K562 (cell line): Measurements from ENCODE around the gene HMCN2. TPM values are rescaled to one million over a fixed set of nuclear protein-coding genes. Genes with fewer than 3 reads are reported as not detected.

ENCODE experiments used
- ATAC-seq: fragments of 200-7000 bp; cut with Tn5 transposase; 3 replicates; pipeline ENCODE4 v1.9.1; 2020; ENCODE audit warnings: moderate library complexity
- BruUV-seq: library from RNA; stranded (reverse); fragments of 400-500 nt; replicated peaks from 2 replicates; lab custom pipeline; 2021; lab: Mats Ljungman, UMichigan
- CTCF ChIA-PET: fragments of 300-600 bp; formaldehyde crosslinking; extraction: SDS; loops from one replicate; lab custom pipeline; 2021; ENCODE audit warnings: low intra/inter-chr PET ratio; lab: Yijun Ruan, JAX
- POLR2A ChIA-PET: fragments of 300-600, 350-650 bp; sonication (Branson Sonifier 250); formaldehyde crosslinking; extraction: SDS; loops from one replicate; lab custom pipeline; 2021; ENCODE audit warnings: antibody characterized with exemption, inconsistent platforms; lab: Yijun Ruan, JAX
- DNase-seq, 4 experiments: peaks; one replicate each; pipeline versions ENCODE4 v3.0.0 to v3.0.0-alpha.2; 2011 to 2018; ENCODE audit warnings: low spot score in 3 of 4, mixed read lengths in 3 of 4; ENCODE audit errors: extremely low read depth in 1 of 4
- FAIRE-seq: peaks from 2 replicates; lab custom pipeline; 2011; peaks lifted over from hg19 to GRCh38; lab: Jason Lieb, UNC
- H2AFZ ChIP-seq: 2 replicates; pipeline ENCODE4 v1.6.0; 2011; ENCODE audit warnings: low read depth, low read length, control low read depth, inconsistent platforms
- H3K27ac ChIP-seq: fragments of 200-600 bp; 3 replicates; pipeline ENCODE4 v1.8.0; 2011; ENCODE audit warnings: low read depth, mild to moderate bottlenecking, control low read depth, inconsistent platforms, low read length, moderate library complexity, mixed read lengths; ENCODE audit errors: extremely low read depth
- H3K27me3 ChIP-seq, 2 experiments: fragments of 300-600 bp in 1 of 2; 2 replicates in 1 of 2; 3 replicates in 1 of 2; pipeline versions ENCODE4 v1.6.0 to v1.8.0; 2011; ENCODE audit warnings: inconsistent platforms in 2 of 2, low read length in 2 of 2, mild to moderate bottlenecking in 1 of 2, mixed read lengths in 1 of 2, moderate library complexity in 1 of 2; ENCODE audit not compliant: control insufficient read depth in 2 of 2, insufficient read depth in 2 of 2
- H3K36me3 ChIP-seq: fragments of 300-600 bp; 3 replicates; pipeline ENCODE4 v1.8.0; 2011; ENCODE audit warnings: mild to moderate bottlenecking, low read length, inconsistent platforms; ENCODE audit not compliant: control insufficient read depth, insufficient read depth
- H3K4me1 ChIP-seq, 2 experiments: fragments of 200-600 bp in 1 of 2; replicated peaks in 1 of 2; 2 replicates in 1 of 2; 3 replicates in 1 of 2; pipeline versions ENCODE4 v1.5.1 to v1.8.0; 2011; ENCODE audit warnings: inconsistent platforms in 2 of 2, low read length in 2 of 2, mild to moderate bottlenecking in 1 of 2, mixed read lengths in 1 of 2, moderate library complexity in 1 of 2; ENCODE audit not compliant: control insufficient read depth in 2 of 2, insufficient read depth in 2 of 2
- H3K4me2 ChIP-seq: 2 replicates; pipeline ENCODE4 v1.6.1; 2011; ENCODE audit warnings: low read length, control low read depth, inconsistent platforms, mixed read lengths; ENCODE audit not compliant: insufficient read depth
- H3K4me3 ChIP-seq: fragments of 200-600 bp; sonication (generic), shearing (Covaris generic); 2 replicates; pipeline ENCODE4 v1.5.1; 2016; ENCODE audit warnings: control low read depth, inconsistent platforms
- H3K79me2 ChIP-seq: fragments of 200-600 bp; 3 replicates; pipeline ENCODE4 v1.8.0; 2011; ENCODE audit warnings: low read length, inconsistent platforms; ENCODE audit not compliant: control insufficient read depth, insufficient read depth
- H3K9ac ChIP-seq, 2 experiments: 2 replicates each; pipeline versions ENCODE4 v1.6.0 to v1.6.1; 2011; ENCODE audit warnings: low read depth in 2 of 2, low read length in 2 of 2, control low read depth in 1 of 2, inconsistent platforms in 1 of 2, mild to moderate bottlenecking in 1 of 2, mixed read lengths in 1 of 2; ENCODE audit not compliant: insufficient read depth in 1 of 2
- H3K9me1 ChIP-seq: one replicate; pipeline ENCODE4 v1.6.0; 2011; ENCODE audit warnings: inconsistent platforms, mild to moderate bottlenecking, low read length, moderate library complexity; ENCODE audit not compliant: control insufficient read depth, insufficient read depth
- H3K9me3 ChIP-seq: replicated peaks from 2 replicates; pipeline ENCODE4 v1.5.1; 2011; ENCODE audit warnings: low read depth, low read length, inconsistent platforms; ENCODE audit not compliant: control insufficient read depth, insufficient read depth
- H4K20me1 ChIP-seq: replicated peaks from 2 replicates; pipeline ENCODE4 v1.6.1; 2011; ENCODE audit warnings: low read length, inconsistent platforms, mixed read lengths; ENCODE audit not compliant: control insufficient read depth, insufficient read depth
- CBFA2T2 ChIP-seq: fragments of 450-650 bp; conservative IDR thresholded peaks from 2 replicates; pipeline ENCODE4 v1.6.1; 2017; ENCODE audit warnings: mild to moderate bottlenecking
- SFPQ ChIP-seq: fragments of 200-400 bp; formaldehyde crosslinking; IDR thresholded peaks from 2 replicates; pipeline ENCODE4 v1.6.1; 2017; ENCODE audit warnings: mild to moderate bottlenecking, low read depth, low read length, moderate library complexity
- YBX1 ChIP-seq: fragments of 450-650 bp; IDR thresholded peaks from 2 replicates; pipeline ENCODE4 v1.7.1; 2016; ENCODE audit warnings: mild to moderate bottlenecking
- ZBTB2 ChIP-seq: fragments of 450-650 bp; IDR thresholded peaks from 2 replicates; pipeline ENCODE4 v1.6.1; 2016; ENCODE audit warnings: antibody characterized with exemption
- ZBTB40 ChIP-seq, 2 experiments: fragments of 450-650 bp in 1 of 2; sonication (generic) in 1 of 2; formaldehyde crosslinking in 1 of 2; IDR thresholded peaks; 2 replicates each; pipeline versions ENCODE4 v1.7.1 to v1.9.0; 2016 to 2022; ENCODE audit warnings: inconsistent platforms in 1 of 2, mild to moderate bottlenecking in 1 of 2, missing genetic modification reagents in 1 of 2
- ZNF134 ChIP-seq: fragments of 250-450 bp; sonication (Bioruptor Pico); conservative IDR thresholded peaks from 2 replicates; pipeline ENCODE4 v1.4.0; 2020
- WGBS: fragments of 100-300 bp; shearing (Covaris generic); methylation state at CpG from one replicate; pipeline ENCODE4 v1.1.6; 2016; ENCODE audit warnings: low coverage, mixed read lengths; ENCODE audit not compliant: insufficient coverage; ENCODE audit errors: missing lambda C conversion rate; 5-methylcytosine and 5-hydroxymethylcytosine counted together
- in situ Hi-C: fragments of 300-500 bp; cut with MboI; formaldehyde crosslinking; loops from 4 replicates; pipeline ENCODE4 v1.15.0; 2018; ENCODE audit warnings: inconsistent platforms, mixed read lengths
- intact Hi-C: fragments of 100-400 bp; cut with micrococcal nuclease; formaldehyde crosslinking; loops from 2 replicates; pipeline ENCODE4 v1.14.2; 2022
- polyA plus RNA-seq, 8 experiments: library from polyadenylated mRNA; depleted of rRNA in 4 of 8; stranded (reverse) in 5 of 8; unstranded in 3 of 8; fragments of >200 nt; fragmentation: Nextera tagmentation in 2 of 8; fragmentation: Illumina TruSeq in 1 of 8; extraction: Ambion mirVana in 2 of 8; extraction: Trizol in 1 of 8; gene quantifications; 2 replicates each; pipeline versions ENCODE4 v1.2.1 to v1.2.3, GENCODE V29; 2011 to 2014; ENCODE audit warnings: inconsistent platforms in 1 of 8, missing spikeins in 1 of 8
- total RNA-seq, 7 experiments: library from RNA; depleted of rRNA in 6 of 7; stranded (reverse); fragments of >200 nt in 6 of 7; fragmentation: Illumina TruSeq in 2 of 7; extraction: Trizol in 2 of 7; gene quantifications; 2 replicates each; pipeline versions ENCODE4 v1.2.1 to v1.2.3, GENCODE V29; 2011 to 2021; ENCODE audit warnings: low replicate concordance in 1 of 7

HMCN2 gene
- total and polyA plus RNA-seq, 9 of the 15 experiments (the other 6 are each of a cell fraction or from before 2014, with no cell fraction given) = 0.01 TPM; not detected in 8

GRCh38 chr9:130365323-130365721 lies 99.8 kb downstream of the HMCN2 start (continued):
- TF ChIP-seq SFPQ (no peak), ZNF134 (CRISPR knock-in tag) (no peak), YBX1 (no peak), CBFA2T2 (0 out of 2 replicates have a peak, but pooled peaks have one; percentile 19)

GRCh38 chr9:130366072-130366471 lies 100.5 kb downstream of the HMCN2 start:
- Histone ChIP-seq H3K4me1 (peaks cover 0 to 14% of the 10 kb centered on the region in 2 experiments; a peak in 3 of 5 replicates), H3K27ac (no peak overlapping the region), H4K20me1 (no peaks in the 10 kb centered on the region; the same call in 1 of the 2 replicates), H3K27me3 (peaks cover 3 to 9% of the 10 kb centered on the region in 2 experiments; a peak in 2 of 5 replicates), H3K36me3 (no peaks in the 10 kb centered on the region), H3K4me2 (no peak overlapping the region), H2AFZ (no peak overlapping the region), H3K9me1 (no peaks in the 10 kb centered on the region), H3K9ac (no peak overlapping the region), H3K79me2 (no peaks in the 10 kb centered on the region), H3K4me3 (no peak overlapping the region), H3K9me3 (no peaks in the 10 kb centered on the region; the same call in 1 of the 2 replicates)
- DNase-seq (no peak), ATAC-seq (no peak), FAIRE-seq (no peak)
- ChIA-PET POLR2A (interaction anchor here (0.6 to 1.5 kb wide), 2 partner anchors 18 to 23 kb away, joined by 3 read pairs; no protein-coding TSS in a partner anchor), CTCF (no interaction called here)
- in situ Hi-C loops = no loop called here
- no TSS peak for BruUV-seq
- WGBS = 3% methylated on average over 3 of the region's 3 CpGs
- intact Hi-C loops = no loop called here
- TF ChIP-seq ZBTB2 (no peak), ZBTB40 (IDR thresholded peaks at IDR 0.05) (no peak), ZBTB40 (CRISPR knock-in tag; IDR thresholded peaks at IDR 0.05) (no peak)
